Caco-2 (cell line): ENCODE data around the gene CDH16. TPM values are rescaled to one million over a fixed set of nuclear protein-coding genes. Genes with fewer than 3 reads are reported as not detected.

Experiments
- BruUV-seq: library from RNA; stranded (reverse); fragments of 400-500 nt; replicated peaks from 2 replicates; lab custom pipeline; 2021; lab: Mats Ljungman, UMichigan
- CTCF ChIA-PET: fragments of 300-600 bp; sonication (Branson Sonifier 250); formaldehyde crosslinking; loops from one replicate; lab custom pipeline; 2022; ENCODE audit warnings: antibody characterized with exemption; lab: Charles Lee
- POLR2A ChIA-PET: fragments of 300-600 bp; sonication (Branson Sonifier 250); formaldehyde crosslinking; loops from one replicate; lab custom pipeline; 2022; ENCODE audit warnings: antibody characterized with exemption; lab: Charles Lee
- DNase-seq, 2 experiments: peaks; one replicate each; pipeline versions ENCODE4 v3.0.0 to v3.0.0-alpha.2; 2020 to 2022
- H3K27me3 ChIP-seq: replicated peaks from 2 replicates; pipeline ENCODE4 v1.6.0; 2011; ENCODE audit warnings: low read length; ENCODE audit not compliant: control insufficient read depth, insufficient read depth
- H3K36me3 ChIP-seq: 2 replicates; pipeline ENCODE4 v1.5.1; 2011; ENCODE audit warnings: low read length; ENCODE audit not compliant: control insufficient read depth, insufficient read depth
- H3K4me1 ChIP-seq: fragments of 250-450 bp; sonication (Bioruptor Pico); 2 replicates; pipeline ENCODE4 v1.5.1; 2020; ENCODE audit warnings: mild to moderate bottlenecking
- H3K4me3 ChIP-seq: 2 replicates; pipeline ENCODE4 v1.5.1; 2011; ENCODE audit warnings: low read depth, mild to moderate bottlenecking, control low read depth, low read length
- H3K9me3 ChIP-seq: fragments of 250-450 bp; sonication (Bioruptor Pico); 2 replicates; pipeline ENCODE4 v1.5.1; 2020; ENCODE audit warnings: mild to moderate bottlenecking, moderate library complexity
- H3K27ac Mint-ChIP-seq: one replicate; pipeline ENCODE4 v1.8.0; 2022; ENCODE audit warnings: mixed read lengths; ENCODE audit not compliant: unreplicated experiment
- H3K27me3 Mint-ChIP-seq: one replicate; pipeline ENCODE4 v1.8.0; 2022; ENCODE audit warnings: mixed read lengths; ENCODE audit not compliant: insufficient read depth, unreplicated experiment
- H3K36me3 Mint-ChIP-seq: one replicate; pipeline ENCODE4 v1.8.0; 2022; ENCODE audit warnings: mild to moderate bottlenecking, mixed read lengths; ENCODE audit not compliant: insufficient read depth, unreplicated experiment
- H3K4me1 Mint-ChIP-seq: one replicate; pipeline ENCODE4 v1.8.0; 2022; ENCODE audit warnings: low read depth, mixed read lengths; ENCODE audit not compliant: unreplicated experiment
- H3K4me3 Mint-ChIP-seq: one replicate; pipeline ENCODE4 v1.8.0; 2022; ENCODE audit warnings: mild to moderate bottlenecking, moderate library complexity, mixed read lengths; ENCODE audit not compliant: unreplicated experiment
- H3K9me3 Mint-ChIP-seq: one replicate; pipeline ENCODE4 v1.8.0; 2022; ENCODE audit warnings: mixed read lengths; ENCODE audit not compliant: unreplicated experiment
- CTCF ChIP-seq, 2 experiments: fragments of 200-600 bp in 1 of 2; IDR thresholded peaks; 1 replicate in 1 of 2; 2 replicates in 1 of 2; pipeline versions ENCODE4 v1.5.1 to v1.8.0; 2011 to 2022; ENCODE audit warnings: antibody characterized with exemption in 1 of 2, control low read depth in 1 of 2, inconsistent platforms in 1 of 2, low read depth in 1 of 2, low read length in 1 of 2, mild to moderate bottlenecking in 1 of 2, moderate library complexity in 1 of 2; ENCODE audit not compliant: insufficient read depth in 1 of 2, severe bottlenecking in 1 of 2, unreplicated experiment in 1 of 2
- intact Hi-C: fragments of 100-400 bp; cut with micrococcal nuclease; formaldehyde crosslinking; loops from one replicate; pipeline ENCODE4 v1.10.0; 2022; ENCODE audit not compliant: unreplicated experiment
- total RNA-seq: library from RNA; stranded (reverse); gene quantifications from 2 replicates; pipeline ENCODE4 v1.2.3, GENCODE V29; 2022

The CDH16 gene
- total RNA-seq, 1 experiment from 2014 or later: 0.48 TPM

GRCh38 chr16:66950971-66951790 is 32.5 kb upstream of the CDH16 start:
- H3K4me3 ChIP-seq: no peak overlapping the region
- peaks cover 15% of the 10 kb centered on the region for H3K4me1 Mint-ChIP-seq
- CTCF ChIA-PET: no interaction called here

DNA sequence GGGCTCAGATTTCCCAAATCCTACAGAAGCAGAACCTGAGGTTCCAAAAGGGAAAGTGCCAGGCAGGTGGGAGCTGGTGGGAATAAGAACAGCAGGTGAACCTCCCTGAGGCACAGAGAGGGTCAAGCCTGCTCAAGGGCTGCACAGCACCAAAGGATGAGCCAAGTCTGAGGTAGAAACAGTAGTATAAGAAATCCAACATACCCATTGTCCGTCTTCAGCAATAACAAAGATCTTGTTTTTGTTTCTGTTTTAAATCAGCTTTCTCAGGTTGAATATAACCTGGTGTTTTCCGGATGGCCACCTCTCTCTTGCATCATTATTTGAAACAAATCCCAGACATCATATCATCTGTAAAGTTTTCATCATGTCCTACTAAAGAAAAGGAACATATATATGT is 31.8 kb upstream of the CDH16 start:
- H3K9me3 ChIP-seq: no peaks in the 10 kb centered on the region
- POLR2A ChIA-PET: no interaction called here
- Mint-ChIP-seq H3K27ac (no peak overlapping the region), H3K4me3 (no peak overlapping the region), H3K9me3 (peaks cover 7% of the 10 kb centered on the region), H3K27me3 (no peaks in the 10 kb centered on the region), H3K4me1 (peaks cover 12% of the 10 kb centered on the region), H3K36me3 (no peaks in the 10 kb centered on the region)
- DNase-seq: no peak
- CTCF ChIA-PET: interaction anchor here (0.6 kb wide), 1 partner anchor 10 kb away, joined by 3 read pairs; no protein-coding TSS in a partner anchor
- no peak for TF ChIP-seq CTCF (IDR thresholded peaks at IDR 0.05; ENCODE audit: insufficient read depth in 1 of 2, low read depth in 1 of 2, low read length in 1 of 2, severe bottlenecking in 1 of 2, unreplicated experiment in 1 of 2)
- H3K36me3 ChIP-seq: no peaks in the 10 kb centered on the region
- peaks cover 17% of the 10 kb centered on the region for H3K4me1 ChIP-seq
- H3K27me3 ChIP-seq: no peaks in the 10 kb centered on the region
- intact Hi-C loops: no loop called here
- H3K4me3 ChIP-seq: no peak overlapping the region
- BruUV-seq: no TSS peak

More at GRCh38 chr16:66950971-66951790, 32.5 kb upstream of the CDH16 start:
- Mint-ChIP-seq H3K4me3 (no peak overlapping the region), H3K36me3 (no peaks in the 10 kb centered on the region), H3K9me3 (peaks cover 7% of the 10 kb centered on the region), H3K27me3 (no peaks in the 10 kb centered on the region), H3K27ac (no peak overlapping the region)
- BruUV-seq: no TSS peak
- POLR2A ChIA-PET: no interaction called here
- TF ChIP-seq CTCF (IDR thresholded peaks at IDR 0.05; ENCODE audit: insufficient read depth in 1 of 2, low read depth in 1 of 2, low read length in 1 of 2, severe bottlenecking in 1 of 2, unreplicated experiment in 1 of 2): no peak
- intact Hi-C loops: no loop called here
- Histone ChIP-seq H3K36me3 (no peaks in the 10 kb centered on the region), H3K9me3 (no peaks in the 10 kb centered on the region), H3K27me3 (no peaks in the 10 kb centered on the region), H3K4me1 (peaks cover 17% of the 10 kb centered on the region)
- no peak for DNase-seq

DNA sequence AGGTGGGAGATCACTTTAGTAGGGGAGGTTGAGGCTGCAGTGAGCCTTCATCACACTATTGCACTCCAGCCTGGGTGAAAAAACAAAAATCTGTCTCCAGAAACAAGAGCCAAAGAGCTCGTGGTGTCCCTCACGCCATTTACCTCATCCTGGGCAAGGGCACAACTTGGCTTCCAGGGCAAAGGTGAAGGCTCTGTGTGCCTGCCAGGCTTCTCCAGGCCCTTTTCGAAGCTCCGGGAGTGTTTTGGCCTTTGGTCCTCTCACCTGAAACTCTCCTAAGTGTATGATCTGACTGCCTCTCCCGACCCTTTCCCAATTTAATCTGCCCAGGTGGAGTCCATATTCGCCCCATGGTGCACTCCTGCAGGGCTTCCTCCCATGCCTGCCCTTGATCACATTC is 30.8 kb upstream of the CDH16 start:
- peaks cover 8% of the 10 kb centered on the region for H3K4me1 Mint-ChIP-seq
- Histone ChIP-seq H3K4me3 (no peak overlapping the region), H3K27me3 (no peaks in the 10 kb centered on the region), H3K9me3 (no peaks in the 10 kb centered on the region), H3K4me1 (peaks cover 17% of the 10 kb centered on the region), H3K36me3 (no peaks in the 10 kb centered on the region)
- ChIA-PET CTCF (interaction anchor here (1.1 kb wide), 1 partner anchor 57 kb away, joined by 7 read pairs; no protein-coding TSS in a partner anchor), POLR2A (no interaction called here)
- peaks cover 7% of the 10 kb centered on the region for H3K9me3 Mint-ChIP-seq
- no peak overlapping the region for H3K4me3 Mint-ChIP-seq
- intact Hi-C loops: no loop called here
- no peaks in the 10 kb centered on the region for H3K36me3 Mint-ChIP-seq
- no peaks in the 10 kb centered on the region for H3K27me3 Mint-ChIP-seq
- no TSS peak for BruUV-seq
- TF ChIP-seq CTCF (IDR thresholded peaks at IDR 0.05; ENCODE audit: insufficient read depth in 1 of 2, low read depth in 1 of 2, low read length in 1 of 2, severe bottlenecking in 1 of 2, unreplicated experiment in 1 of 2): no peak
- no peak overlapping the region for H3K27ac Mint-ChIP-seq
- no peak for DNase-seq
